Mononuclear cell (primary cell): ENCODE measurements around the gene VANGL1. TPM values are rescaled to one million over a fixed set of nuclear protein-coding genes. Genes with fewer than 3 reads are reported as not detected.
A peak's percentile ranks its signal among the peaks of the same experiment; 100 is the strongest.

Experiments used
- H3K27me3 ChIP-seq: 2 replicates; pipeline ENCODE4 v1.6.0; 2011; ENCODE audit warnings: low read length, control low read depth; ENCODE audit not compliant: insufficient read depth
- H3K4me1 ChIP-seq: 2 replicates; pipeline ENCODE4 v1.5.1; 2011; ENCODE audit warnings: mild to moderate bottlenecking, low read length, control low read depth; ENCODE audit not compliant: insufficient read depth
- H3K4me3 ChIP-seq: 2 replicates; pipeline ENCODE4 v1.5.1; 2011; ENCODE audit warnings: mild to moderate bottlenecking, low read length, moderate library complexity
- H3K9me3 ChIP-seq: 2 replicates; pipeline ENCODE4 v1.5.1; 2011; ENCODE audit warnings: low read depth, mild to moderate bottlenecking, control low read depth, low read length
- total RNA-seq: library from RNA; depleted of rRNA; stranded (reverse); fragments of >200 nt; gene quantifications from one replicate; pipeline ENCODE4 v1.2.3, GENCODE V29; 2012

VANGL1 gene
- 1.9 TPM for total RNA-seq

DNA sequence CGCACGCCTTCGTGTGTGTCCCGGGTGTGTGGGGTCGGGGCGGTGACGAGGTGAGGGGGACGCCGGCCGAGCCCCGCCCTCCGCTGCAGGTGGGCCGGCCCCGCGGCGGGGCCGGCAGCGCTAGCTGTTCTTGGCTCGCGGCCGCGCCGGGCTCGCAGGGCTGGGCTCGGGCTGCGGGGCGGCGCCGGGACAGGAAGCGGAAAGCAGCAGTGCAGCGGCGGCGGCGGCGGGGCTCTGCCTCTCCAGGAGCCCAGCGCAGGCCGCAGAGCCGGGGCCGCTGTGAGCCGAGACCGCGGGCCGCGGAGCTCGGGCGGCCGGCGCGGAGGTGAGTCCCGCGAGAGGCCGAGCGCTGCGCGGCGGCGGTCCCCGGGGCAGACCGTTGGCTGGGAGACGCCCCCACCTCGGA lies at the start of gene VANGL1:
TSS of gene VANGL1 (plus strand) at position 209 of the 406 bp plus-strand sequence. CDS start 9,444 bp downstream, outside the sequence.
- Histone ChIP-seq H3K9me3 (no peaks in the 10 kb centered on the region), H3K27me3 (peaks cover 12% of the 10 kb centered on the region), H3K4me3 (peak within 1 kb of the TSS; percentile 53), H3K4me1 (peaks cover 12% of the 10 kb centered on the region)

GRCh38 chr1:115592264-115592663 lies 49.5 kb upstream of the VANGL1 start:
- H3K4me1 ChIP-seq = no peaks in the 10 kb centered on the region
- no peaks in the 10 kb centered on the region for H3K9me3 ChIP-seq
- H3K27me3 ChIP-seq = no peaks in the 10 kb centered on the region
- no peak overlapping the region for H3K4me3 ChIP-seq

- Histone ChIP-seq H3K27me3 (no peaks in the 10 kb centered on the region), H3K4me3 (no peak overlapping the region), H3K9me3 (no peaks in the 10 kb centered on the region), H3K4me1 (no peaks in the 10 kb centered on the region)
Observed at GRCh38 chr1:115593365-115594259, 48.2 kb upstream of the VANGL1 start.

- H3K27me3 ChIP-seq = no peaks in the 10 kb centered on the region
- no peaks in the 10 kb centered on the region for H3K4me1 ChIP-seq
- no peaks in the 10 kb centered on the region for H3K9me3 ChIP-seq
- H3K4me3 ChIP-seq = no peak overlapping the region
Observed at GRCh38 chr1:115594600-115594999, 47.2 kb upstream of the VANGL1 start.

- Histone ChIP-seq H3K4me1 (no peaks in the 10 kb centered on the region), H3K4me3 (no peak overlapping the region), H3K9me3 (no peaks in the 10 kb centered on the region), H3K27me3 (no peaks in the 10 kb centered on the region)
Observed at GRCh38 chr1:115595279-115596079, 46.3 kb upstream of the VANGL1 start.

DNA sequence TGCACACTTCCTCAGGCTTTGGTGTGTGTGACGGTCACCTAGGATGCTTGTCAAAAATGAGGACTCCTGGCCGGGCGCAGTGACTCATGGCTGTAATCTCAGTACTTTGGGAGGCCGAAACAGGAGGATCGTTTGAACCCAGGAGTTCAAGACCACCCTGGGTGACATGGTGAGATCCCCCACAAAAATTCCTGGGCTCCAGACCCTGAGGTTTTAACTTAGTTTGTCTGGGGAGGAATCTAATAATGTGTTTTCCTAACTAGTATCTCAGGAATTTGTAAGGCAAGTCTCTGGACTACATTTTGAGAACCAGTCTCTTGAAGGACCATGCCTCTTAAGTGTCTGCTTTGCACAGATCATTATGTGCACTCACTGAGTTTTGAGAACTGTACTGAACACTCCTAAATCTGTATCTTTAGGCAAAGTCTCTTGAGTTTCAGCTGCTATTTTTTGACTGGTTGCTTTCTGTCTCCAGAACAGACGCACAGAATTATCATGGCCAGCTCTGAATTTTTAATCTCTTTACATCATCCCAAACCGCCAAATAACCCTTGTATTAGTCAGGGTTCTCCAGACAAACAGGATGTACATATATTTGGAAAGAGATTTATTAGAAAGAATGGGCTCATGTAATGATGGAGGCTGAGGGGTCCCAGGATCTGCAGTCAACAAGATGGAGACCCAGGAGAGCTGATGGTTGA lies 45.5 kb upstream of the VANGL1 start:
- no peaks in the 10 kb centered on the region for H3K27me3 ChIP-seq
- no peak overlapping the region for H3K4me3 ChIP-seq
- no peaks in the 10 kb centered on the region for H3K9me3 ChIP-seq
- H3K4me1 ChIP-seq = no peaks in the 10 kb centered on the region

DNA sequence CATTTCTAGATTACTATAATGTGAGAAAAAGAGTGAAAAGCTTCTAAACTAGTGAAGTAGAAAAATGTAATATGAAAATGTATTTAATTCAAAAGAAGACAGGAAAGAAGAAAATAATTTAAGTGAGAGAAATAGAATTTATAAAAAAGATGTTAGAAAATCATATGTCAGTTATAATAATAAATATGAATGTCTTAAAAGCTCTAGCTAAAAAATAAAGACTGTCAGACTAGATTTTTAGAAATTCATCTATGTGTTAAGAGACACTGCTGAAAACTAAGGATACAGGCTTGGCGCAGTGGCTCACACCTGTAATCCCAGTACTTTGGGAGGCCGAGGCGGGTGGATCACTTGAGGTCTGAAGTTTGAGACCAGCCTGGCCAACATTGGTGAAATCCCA lies 37.3 kb upstream of the VANGL1 start:
- Histone ChIP-seq H3K9me3 (no peaks in the 10 kb centered on the region), H3K4me3 (no peak overlapping the region), H3K4me1 (no peaks in the 10 kb centered on the region), H3K27me3 (peaks cover 3% of the 10 kb centered on the region)

- peaks cover 3% of the 10 kb centered on the region for H3K27me3 ChIP-seq
- H3K9me3 ChIP-seq = no peaks in the 10 kb centered on the region
- H3K4me1 ChIP-seq = no peaks in the 10 kb centered on the region
- H3K4me3 ChIP-seq = no peak overlapping the region
Observed at GRCh38 chr1:115606305-115606704, 35.5 kb upstream of the VANGL1 start.

GRCh38 chr1:115609021-115609420 lies 32.7 kb upstream of the VANGL1 start:
- H3K9me3 ChIP-seq = no peaks in the 10 kb centered on the region
- peaks cover 3% of the 10 kb centered on the region for H3K27me3 ChIP-seq
- no peaks in the 10 kb centered on the region for H3K4me1 ChIP-seq
- no peak overlapping the region for H3K4me3 ChIP-seq

DNA sequence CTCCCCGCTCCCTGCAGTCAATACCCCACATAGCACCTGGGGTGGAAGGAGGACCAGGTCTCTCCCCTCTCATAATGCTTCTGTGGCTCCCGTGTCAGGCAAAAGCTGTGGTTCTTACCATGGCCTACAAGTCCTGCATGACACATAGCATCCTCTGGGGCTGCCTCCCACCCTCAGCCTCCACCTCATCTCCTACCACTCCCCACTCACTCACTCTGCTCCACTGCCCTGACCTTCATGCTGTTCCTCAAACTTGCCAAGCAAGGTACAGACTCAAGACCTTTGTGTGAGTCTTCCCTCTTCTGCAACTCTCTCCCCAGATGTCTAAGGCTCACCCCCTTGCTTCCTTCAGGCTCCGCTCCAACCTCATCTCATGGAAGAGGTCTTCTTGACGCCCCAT lies 28.0 kb upstream of the VANGL1 start:
- Histone ChIP-seq H3K4me1 (no peaks in the 10 kb centered on the region), H3K4me3 (no peak overlapping the region), H3K9me3 (no peaks in the 10 kb centered on the region), H3K27me3 (no peaks in the 10 kb centered on the region)

GRCh38 chr1:115620453-115620852 lies 21.3 kb upstream of the VANGL1 start:
- Histone ChIP-seq H3K4me3 (no peak overlapping the region), H3K27me3 (peaks cover 4% of the 10 kb centered on the region), H3K9me3 (peaks cover 9% of the 10 kb centered on the region), H3K4me1 (no peaks in the 10 kb centered on the region)

DNA sequence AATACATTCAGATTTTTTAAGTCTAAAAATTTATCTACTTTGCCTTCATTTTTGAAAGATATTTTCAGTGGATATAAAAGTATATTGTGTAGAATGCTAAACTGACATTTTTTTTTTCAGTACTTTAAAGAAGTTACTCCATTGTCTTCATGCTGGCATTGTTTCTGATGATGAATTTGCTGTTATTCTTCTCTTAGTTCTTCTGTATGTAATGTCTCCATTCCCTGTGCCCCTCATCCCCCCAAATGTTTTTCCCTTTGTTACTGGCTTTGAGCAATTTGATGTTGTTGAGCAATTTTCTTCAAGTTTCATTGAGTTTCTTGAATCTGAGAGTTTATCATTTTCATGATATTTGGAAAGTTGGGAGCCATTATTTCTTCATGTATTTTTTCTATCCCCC lies 20.8 kb upstream of the VANGL1 start:
- no peaks in the 10 kb centered on the region for H3K4me1 ChIP-seq
- H3K9me3 ChIP-seq = peaks cover 9% of the 10 kb centered on the region
- peaks cover 4% of the 10 kb centered on the region for H3K27me3 ChIP-seq
- no peak overlapping the region for H3K4me3 ChIP-seq

- H3K27me3 ChIP-seq = peaks cover 3% of the 10 kb centered on the region
- no peak overlapping the region for H3K4me3 ChIP-seq
- H3K9me3 ChIP-seq = peaks cover 6% of the 10 kb centered on the region
- H3K4me1 ChIP-seq = no peaks in the 10 kb centered on the region
Observed at GRCh38 chr1:115624859-115625258, 16.9 kb upstream of the VANGL1 start.

DNA sequence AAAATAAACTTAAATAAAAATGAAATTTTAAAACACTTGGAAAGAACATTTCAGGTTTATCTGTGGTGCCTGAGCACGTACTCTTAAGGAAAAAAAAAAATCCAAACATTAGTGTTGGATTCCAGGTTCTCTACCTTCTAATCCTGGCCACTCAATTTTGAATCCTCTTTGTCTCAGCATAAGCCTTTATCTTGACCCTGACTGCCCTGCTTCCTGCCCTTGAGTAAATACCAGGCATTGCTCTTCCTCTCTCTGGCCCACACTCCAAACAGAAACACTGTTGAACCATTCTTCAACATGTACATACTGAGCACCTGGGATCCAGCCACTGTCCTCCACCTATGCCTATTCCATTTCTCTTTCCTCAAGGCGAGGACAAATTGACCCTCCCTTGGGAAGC lies 11.4 kb upstream of the VANGL1 start:
- H3K27me3 ChIP-seq = no peaks in the 10 kb centered on the region
- H3K4me1 ChIP-seq = no peaks in the 10 kb centered on the region
- no peak overlapping the region for H3K4me3 ChIP-seq
- H3K9me3 ChIP-seq = no peaks in the 10 kb centered on the region
